NCI-H1092 (cell line): Measurements from ENCODE around the gene AIG1.

Source experiments
- DNase-seq: peaks from one replicate; lab custom pipeline; 2025; lab: John Stamatoyannopoulos, UW

AIG1 gene

DNA sequence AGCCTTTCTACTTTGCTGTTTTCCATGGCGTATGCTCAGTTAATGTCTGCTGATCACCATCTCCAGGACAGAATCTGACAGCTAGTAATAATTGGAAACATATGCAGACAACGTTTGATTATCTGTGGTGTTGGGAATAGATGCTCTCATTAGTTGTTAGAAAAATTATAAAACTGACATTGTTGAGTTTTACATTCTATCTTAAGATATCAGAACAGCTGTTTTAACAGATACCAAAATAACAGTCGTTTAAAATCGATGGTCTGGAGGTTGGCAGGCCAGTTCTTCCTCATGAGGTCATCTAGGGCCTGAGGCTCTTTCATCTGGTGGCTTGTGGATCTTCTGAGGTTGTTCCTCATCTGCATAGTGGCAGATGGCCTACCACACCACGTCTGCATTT, 137.6 kb downstream of the AIG1 start:
- DNase-seq: no peak

DNA sequence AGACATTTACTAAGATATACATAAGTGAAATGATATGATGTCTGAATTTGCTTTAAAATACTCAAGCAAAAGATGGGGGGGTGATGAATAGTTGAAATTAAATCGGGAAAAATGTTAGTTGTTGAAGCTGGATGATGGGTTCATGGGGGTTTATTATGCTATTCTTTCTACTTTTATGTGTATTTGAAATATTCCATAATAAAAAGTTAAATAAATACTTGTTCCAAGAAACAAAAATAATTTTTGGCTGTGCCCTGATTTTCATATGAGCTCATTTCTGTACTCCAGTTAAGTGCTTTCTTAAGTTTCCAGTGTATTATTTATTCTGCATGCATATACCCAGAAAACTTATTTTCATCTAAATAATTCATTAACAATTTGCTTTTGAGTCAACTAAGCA, 138.6 kb downstream of the AIG1 start:
- DNase-seq: no peak

DNA sequence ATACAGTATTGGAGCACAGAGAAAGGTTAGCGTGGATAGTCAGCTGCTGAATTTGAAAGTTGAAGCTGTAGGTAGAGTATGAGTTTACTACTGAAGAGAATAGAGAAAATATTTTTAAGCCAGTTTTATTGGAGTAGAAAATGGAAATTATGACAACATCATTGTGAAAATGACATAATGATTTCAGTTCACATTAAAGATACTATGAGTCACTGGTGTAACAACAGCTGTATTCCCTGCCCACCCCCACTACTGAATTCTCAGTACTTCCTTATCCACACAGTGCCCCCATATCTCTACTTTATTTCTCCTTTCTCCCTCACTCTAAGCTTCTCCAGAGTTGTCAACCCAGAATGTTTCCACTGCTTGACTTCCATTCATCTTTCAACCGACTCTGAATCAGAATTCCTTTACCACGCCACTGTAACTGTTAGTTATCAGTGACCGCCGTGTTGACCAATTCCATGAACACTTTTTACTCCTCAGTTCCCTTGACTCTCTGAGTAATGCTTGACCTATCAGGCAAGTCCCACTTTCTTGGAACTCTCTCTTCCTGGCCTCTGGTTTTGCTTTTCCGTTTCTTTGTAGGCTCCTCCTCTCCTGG, 139.6 kb downstream of the AIG1 start:
- DNase-seq: no peak

GRCh38 chr6:143204045-143204444, 143.4 kb downstream of the AIG1 start:
- no peak for DNase-seq

DNA sequence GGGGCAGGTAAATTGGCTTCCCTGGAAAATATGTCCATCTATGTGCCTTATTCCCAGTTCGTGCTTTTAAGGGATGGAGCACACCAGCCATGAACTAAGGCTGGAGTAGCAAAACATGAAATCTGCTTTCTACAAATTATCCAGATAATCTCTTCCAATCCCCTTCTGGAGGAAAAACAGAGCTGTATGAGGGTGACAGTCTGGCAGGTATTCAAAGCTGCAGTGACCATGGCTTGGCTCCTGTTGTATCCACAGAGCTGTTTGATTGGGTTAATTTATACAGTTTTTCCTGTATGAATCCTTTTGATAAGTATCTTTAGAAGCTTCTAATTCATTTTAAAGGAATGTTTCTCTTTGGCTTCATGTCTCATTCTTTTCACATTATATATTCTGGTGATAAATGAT, 144.4 kb downstream of the AIG1 start:
- no peak for DNase-seq

- no peak for DNase-seq
Measured at GRCh38 chr6:143205585-143205984, 144.9 kb downstream of the AIG1 start.

DNA sequence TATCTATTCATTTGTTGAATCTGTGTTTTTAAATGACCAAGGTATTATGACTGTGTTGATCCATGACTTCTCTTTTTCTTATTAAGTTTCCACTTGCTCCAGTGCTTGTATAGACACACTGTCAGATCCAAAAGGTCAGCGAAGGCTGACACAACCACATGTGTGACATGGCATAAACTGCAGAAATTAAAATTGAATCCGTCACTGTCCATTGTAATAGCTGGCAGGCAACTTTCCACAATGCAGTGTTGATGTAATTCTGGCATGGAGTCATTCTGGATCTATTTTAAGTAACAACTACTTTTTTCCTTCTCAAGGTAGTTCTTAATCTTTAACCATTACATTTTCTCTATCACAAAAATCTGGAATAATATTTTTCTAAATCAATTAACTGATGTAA, 145.3 kb downstream of the AIG1 start:
- DNase-seq: no peak

DNA sequence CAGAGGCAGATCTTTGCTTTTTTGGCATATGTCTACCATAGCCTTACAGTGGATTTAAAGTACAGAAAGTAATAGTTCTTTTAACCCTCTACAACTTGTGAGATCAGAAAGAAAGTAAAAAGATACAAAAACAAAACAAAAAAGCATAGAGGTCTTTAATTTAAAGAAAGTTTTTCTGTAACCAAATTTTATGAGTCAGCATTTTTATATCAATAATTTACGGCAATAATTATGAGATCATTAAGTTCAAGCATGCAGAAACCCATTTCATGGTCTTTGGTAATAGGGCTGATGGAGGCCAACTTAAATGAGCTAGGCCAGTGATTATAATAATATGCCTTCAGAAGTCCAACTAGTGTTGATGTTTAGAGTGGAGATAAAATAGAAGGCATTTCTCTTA, 145.9 kb downstream of the AIG1 start:
- DNase-seq: no peak

DNA sequence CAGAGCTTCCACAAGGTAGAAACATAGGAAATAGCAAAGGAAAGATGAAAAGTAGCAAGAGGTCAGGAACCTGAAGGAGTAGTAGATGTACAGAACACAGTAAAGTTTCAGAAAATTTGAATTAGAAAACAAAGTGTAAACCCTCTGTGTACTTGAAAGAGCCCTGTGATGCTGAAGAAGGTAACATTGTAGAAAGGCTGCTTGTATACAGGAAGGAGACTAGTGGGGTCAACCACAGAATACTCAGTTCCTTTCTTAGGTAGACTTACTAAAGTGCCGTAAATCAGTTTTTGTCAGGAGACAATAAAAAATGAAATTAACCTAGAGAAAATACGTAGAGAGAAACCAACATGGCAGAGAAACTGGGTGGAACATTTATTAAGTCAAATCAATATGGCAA, 149.7 kb downstream of the AIG1 start:
- no peak for DNase-seq

GRCh38 chr6:143213859-143214376, 153.2 kb downstream of the AIG1 start:
- no peak for DNase-seq

DNA sequence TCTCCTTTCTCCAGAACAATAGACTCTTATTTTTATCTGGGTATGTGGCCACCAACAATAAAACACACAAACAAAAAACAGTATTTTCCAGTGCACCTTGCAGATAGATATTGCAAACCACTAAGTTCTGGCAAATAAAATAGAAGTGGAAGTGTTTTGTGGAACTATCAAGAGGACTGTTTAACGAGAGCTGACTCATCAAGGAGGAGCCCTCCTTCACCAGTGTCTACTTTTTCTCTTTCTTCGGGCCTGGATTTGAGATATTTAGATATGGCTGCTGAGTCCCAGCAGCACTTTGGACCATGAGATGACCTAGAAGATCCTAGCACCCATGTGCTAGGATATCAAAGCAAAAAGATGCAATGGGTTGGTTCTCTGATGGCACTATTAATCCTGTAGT, 154.7 kb downstream of the AIG1 start:
- no peak for DNase-seq

GRCh38 chr6:143215771-143216170, 155.1 kb downstream of the AIG1 start:
- no peak for DNase-seq

DNA sequence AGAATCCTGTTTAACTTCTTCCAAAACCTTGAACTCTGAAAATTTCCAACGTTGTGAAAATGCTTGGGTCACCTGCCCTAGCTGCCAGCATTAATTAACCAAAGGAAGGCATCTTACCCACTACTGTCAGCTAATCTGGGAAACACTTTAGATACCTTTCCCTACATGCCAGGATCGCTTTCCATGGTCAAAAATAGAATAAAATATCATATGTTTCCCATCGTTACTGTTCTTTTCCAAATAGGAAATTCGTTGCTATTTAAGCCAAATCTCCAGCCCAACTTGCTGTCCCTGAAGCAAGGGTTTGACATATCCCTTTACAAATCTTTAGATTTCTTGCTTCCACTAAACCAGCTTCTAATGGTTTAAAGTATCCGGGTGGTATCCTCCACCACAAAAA, 157.5 kb downstream of the AIG1 start:
- DNase-seq: no peak

DNA sequence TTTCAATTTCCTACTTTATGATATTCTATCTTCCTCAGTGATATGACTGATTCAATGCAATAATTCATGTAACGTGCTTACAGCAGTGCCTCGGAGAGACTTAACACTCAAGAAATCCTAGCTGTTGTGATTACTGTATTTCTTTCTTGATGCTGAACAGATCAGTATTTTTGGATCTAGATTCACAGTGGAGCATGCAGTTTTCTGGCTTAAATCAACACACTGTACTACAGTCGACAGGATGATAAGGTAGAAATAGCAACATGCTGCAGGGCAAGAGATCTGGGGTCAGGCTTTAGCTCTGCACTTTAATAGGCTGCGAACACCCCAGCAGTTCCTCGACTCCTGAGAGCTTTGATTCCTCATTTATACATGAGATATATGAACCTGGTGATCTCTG, 161.0 kb downstream of the AIG1 start:
- no peak for DNase-seq

DNA sequence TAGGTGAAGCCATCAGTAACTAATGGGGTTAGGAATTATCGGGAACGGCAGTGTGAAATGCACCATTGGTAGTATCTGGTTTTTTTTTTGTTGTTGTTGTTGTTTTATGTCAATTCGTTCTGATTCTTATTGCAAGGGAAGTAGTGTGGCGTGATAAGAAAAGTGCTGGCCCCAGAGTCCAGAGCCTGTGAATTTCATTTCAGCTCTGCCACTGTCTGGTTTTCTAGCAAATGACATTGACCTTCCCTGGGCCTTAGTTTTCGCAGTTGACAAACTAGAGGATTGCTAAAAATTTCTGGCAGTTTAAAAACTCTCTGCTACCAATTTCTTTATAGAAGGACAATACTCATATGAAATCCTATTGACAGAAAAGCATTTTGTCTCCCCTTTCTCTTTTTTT, 161.6 kb downstream of the AIG1 start:
- no peak for DNase-seq

- DNase-seq: no peak
Measured at GRCh38 chr6:143222801-143223231, 162.1 kb downstream of the AIG1 start.

GRCh38 chr6:143223895-143224294, 163.2 kb downstream of the AIG1 start:
- no peak for DNase-seq

- no peak for DNase-seq
Measured at GRCh38 chr6:143224516-143224915, 163.8 kb downstream of the AIG1 start.

- DNase-seq: no peak
Measured at GRCh38 chr6:143225929-143226328, 165.2 kb downstream of the AIG1 start.

DNA sequence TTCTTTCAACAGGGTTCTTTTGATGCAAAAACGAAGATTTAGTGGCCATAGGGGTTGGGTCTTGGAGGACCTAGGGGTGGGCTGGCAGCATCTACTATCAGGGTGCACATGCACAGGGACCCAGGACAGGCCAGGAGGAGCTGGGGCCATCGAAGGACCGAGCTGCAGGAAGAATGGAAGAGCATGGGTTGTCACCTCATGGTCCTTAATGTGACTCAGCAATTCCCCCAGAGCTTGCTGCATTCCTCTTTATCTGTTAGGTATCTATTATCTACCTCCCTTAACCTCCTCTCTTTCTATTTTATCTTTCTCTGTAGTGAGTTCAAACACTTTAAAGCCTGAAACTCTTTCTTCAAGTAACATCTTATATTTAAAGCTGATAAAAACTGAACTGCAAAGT, 167.0 kb downstream of the AIG1 start:
- no peak for DNase-seq

DNA sequence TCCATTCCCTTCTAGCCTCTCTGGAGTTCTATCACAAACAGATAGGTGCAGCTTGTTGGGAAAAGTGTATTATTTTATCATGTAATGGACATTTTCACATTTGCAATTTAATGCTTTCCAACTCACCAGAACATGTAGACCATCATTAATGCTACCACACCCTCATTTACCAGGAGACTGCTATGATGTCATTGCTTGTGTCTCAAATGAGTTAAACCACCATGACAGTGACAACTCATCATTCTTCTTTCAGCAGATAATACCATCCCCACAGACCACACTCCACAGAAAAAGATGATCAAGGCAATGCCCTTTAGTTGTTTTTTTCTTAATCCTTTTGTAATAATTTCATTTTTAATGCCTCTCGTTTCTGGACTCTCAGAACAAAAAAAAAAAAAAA, 168.7 kb downstream of the AIG1 start:
- no peak for DNase-seq

GRCh38 chr6:143232849-143233248, 172.2 kb downstream of the AIG1 start:
- DNase-seq: peak; percentile 0

GRCh38 chr6:143233554-143234285, 173.0 kb downstream of the AIG1 start:
- DNase-seq: no peak

DNA sequence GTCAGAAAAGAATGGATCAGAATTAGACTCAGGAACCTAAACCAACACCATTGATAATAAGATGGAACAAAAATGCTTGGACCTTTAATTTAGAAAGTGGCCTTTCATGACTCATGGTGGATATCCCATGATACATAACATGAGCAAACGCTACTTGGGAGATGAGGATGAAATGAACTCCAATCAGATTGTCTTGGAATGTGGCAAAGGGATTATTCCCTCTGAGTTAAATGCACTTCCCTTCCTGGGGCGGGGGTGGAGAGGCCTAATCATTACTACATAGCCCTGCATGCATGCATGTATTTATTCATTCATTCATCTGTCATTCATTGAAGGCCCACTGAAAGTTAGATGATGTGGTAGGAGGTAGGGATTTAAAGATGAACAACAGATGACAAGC, 174.0 kb downstream of the AIG1 start:
- no peak for DNase-seq
